ENCODE measurements around the gene DBX1. TPM values are rescaled to one million over a fixed set of nuclear protein-coding genes. Genes with fewer than 3 reads are reported as not detected.

Gene DBX1
- total and polyA plus RNA-seq, 8 donors = not detected

- Histone ChIP-seq H3K27me3 (peaks cover 0 to 30% (median 5%) of the 10 kb centered on the region in 3 donors), H3K4me3 (no peak overlapping the region), H3K9me3 (no peaks in the 10 kb centered on the region), H3K27ac (no peak overlapping the region), H3K4me1 (no peaks in the 10 kb centered on the region), H3K36me3 (no peaks in the 10 kb centered on the region)
- no peak for TF ChIP-seq POLR2A (IDR thresholded peaks at IDR 0.05)
- no peak for TF ChIP-seq EP300 (IDR thresholded peaks at IDR 0.05)
- no peak for TF ChIP-seq CTCF (IDR thresholded peaks at IDR 0.05)
- no peak for TF ChIP-seq POLR2AphosphoS5 (IDR thresholded peaks at IDR 0.05)
- 69 to 77% (median 72%) methylated on average over 4 of the region's 4 CpGs for WGBS, 5 donors
- intact Hi-C loops (cut with DNase I; ENCODE audit: low total_unique reads) = no loop called here
- DNase-seq = no peak
Observed at GRCh38 chr11:20138707-20139106, 21.6 kb downstream of the DBX1 start.

GRCh38 chr11:20137637-20138036, 22.6 kb downstream of the DBX1 start:
- no peak for DNase-seq
- intact Hi-C loops (cut with DNase I; ENCODE audit: low total_unique reads) = no loop called here

GRCh38 chr11:20134991-20135736, 25.1 kb downstream of the DBX1 start:
- no peak overlapping the region for H3K4me3 ChIP-seq
- WGBS, 5 donors = 79 to 93% (median 89%) methylated on average over 5 of the region's 5 CpGs
- TF ChIP-seq POLR2A (IDR thresholded peaks at IDR 0.05) = no peak
- no peak for TF ChIP-seq POLR2AphosphoS5 (IDR thresholded peaks at IDR 0.05)
- no peak overlapping the region for H3K27ac ChIP-seq
- H3K36me3 ChIP-seq = no peaks in the 10 kb centered on the region
- H3K9me3 ChIP-seq = no peaks in the 10 kb centered on the region
- intact Hi-C loops (cut with DNase I; ENCODE audit: low total_unique reads) = loop anchor here (5.0 kb wide), 1 partner anchor 578 kb away; no protein-coding TSS in a partner anchor
- H3K4me1 ChIP-seq = peaks cover 6 to 12% (median 11%) of the 10 kb centered on the region in 4 donors
- DNase-seq = no peak
- peaks cover 0 to 38% (median 11%) of the 10 kb centered on the region in 3 donors for H3K27me3 ChIP-seq

More at GRCh38 chr11:20137637-20138036, 22.6 kb downstream of the DBX1 start:
- Histone ChIP-seq H3K27me3 (peaks cover 0 to 38% (median 6%) of the 10 kb centered on the region in 3 donors), H3K4me3 (no peak overlapping the region), H3K27ac (no peak overlapping the region), H3K9me3 (no peaks in the 10 kb centered on the region), H3K36me3 (no peaks in the 10 kb centered on the region), H3K4me1 (peaks cover 0 to 2% (median under 1%) of the 10 kb centered on the region in 4 donors)
- TF ChIP-seq EP300 (IDR thresholded peaks at IDR 0.05) (no peak), CTCF (IDR thresholded peaks at IDR 0.05) (no peak), POLR2A (IDR thresholded peaks at IDR 0.05) (no peak), POLR2AphosphoS5 (IDR thresholded peaks at IDR 0.05) (no peak)

GRCh38 chr11:20132667-20133039, 27.6 kb downstream of the DBX1 start:
- no peak for TF ChIP-seq EP300 (IDR thresholded peaks at IDR 0.05)
- no peak for TF ChIP-seq POLR2A (IDR thresholded peaks at IDR 0.05)
- TF ChIP-seq POLR2AphosphoS5 (IDR thresholded peaks at IDR 0.05) = no peak
- peak in 1 of 7 experiments; percentile 3 for TF ChIP-seq CTCF (IDR thresholded peaks at IDR 0.05)
- Histone ChIP-seq H3K9me3 (no peaks in the 10 kb centered on the region), H3K27me3 (peaks cover 0 to 28% (median 11%) of the 10 kb centered on the region in 3 donors), H3K4me3 (peak overlapping the region; percentile 39 to 58 (median 50)), H3K4me1 (peaks cover 6 to 12% (median 11%) of the 10 kb centered on the region in 4 donors), H3K36me3 (no peaks in the 10 kb centered on the region), H3K27ac (no peak overlapping the region)
- WGBS, 5 donors = 43 to 55% (median 47%) methylated on average over 8 of the region's 8 CpGs
- no peak for DNase-seq
- intact Hi-C loops (cut with DNase I; ENCODE audit: low total_unique reads) = loop anchor here (5.0 kb wide), 1 partner anchor 575 kb away; no protein-coding TSS in a partner anchor

All from stomach (tissue), 9 donors.